ENCODE data around the gene TFF2. TPM values are rescaled to one million over a fixed set of nuclear protein-coding genes. Genes with fewer than 3 reads are reported as not detected.

The TFF2 gene
- total RNA-seq, 1 donor from 2014 or later, result not detected

DNA sequence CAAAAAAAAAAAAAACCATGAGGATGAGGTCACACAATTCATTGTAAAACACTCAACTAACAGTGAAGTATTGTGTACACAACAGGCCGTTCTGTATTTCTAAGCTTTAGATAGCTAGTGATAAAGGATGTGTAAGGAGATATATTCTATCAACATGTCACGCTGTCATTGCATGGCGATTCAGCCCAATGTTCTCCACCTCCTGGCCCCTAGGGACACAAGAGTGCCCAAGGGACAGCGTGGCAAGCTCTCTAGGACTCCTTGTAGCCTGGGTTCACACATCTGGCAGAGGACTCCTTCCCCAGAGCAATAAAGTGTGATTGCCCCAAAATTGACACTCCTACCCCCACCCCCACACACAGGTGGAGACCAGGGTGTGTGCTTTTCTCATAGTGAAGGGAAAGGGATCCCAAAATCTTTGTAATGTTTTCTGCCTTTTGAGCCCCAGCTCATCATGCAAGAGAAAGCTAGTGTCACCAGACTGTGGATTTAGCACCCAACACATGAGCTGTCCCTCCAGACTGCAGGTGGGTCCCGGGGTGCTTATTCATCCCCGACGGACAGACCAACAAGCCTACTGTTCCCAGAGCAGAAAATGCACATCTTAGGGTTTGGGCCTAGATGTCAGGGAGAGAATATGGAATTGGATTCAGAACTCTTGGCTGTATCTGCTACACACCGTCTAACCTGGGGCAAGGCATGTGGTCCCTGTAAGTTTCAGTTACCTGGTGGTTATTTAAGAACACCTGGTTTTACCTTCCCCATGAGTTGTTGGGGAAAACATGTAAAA is 33.6 kb upstream of the TFF2 start:
- no peak for ATAC-seq

DNA sequence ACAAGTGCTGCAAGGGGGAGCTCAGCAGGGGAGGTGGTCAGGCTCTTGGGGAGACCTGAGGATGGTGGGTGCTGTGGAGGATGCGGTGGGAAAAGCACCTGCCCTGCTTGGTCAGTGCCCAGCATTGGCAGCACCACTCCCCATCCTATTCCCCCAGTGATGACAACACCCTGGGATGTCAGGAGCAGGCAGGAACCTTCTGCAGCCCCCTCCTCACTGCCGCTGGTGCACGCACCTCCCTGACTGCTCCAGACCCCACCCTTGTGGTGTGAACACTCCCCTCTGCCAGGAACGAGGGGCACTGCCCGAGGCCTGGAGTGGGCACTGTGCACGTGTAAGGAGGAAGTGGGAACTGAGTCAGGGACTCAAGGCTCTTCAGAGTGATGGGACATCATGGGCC is 32.5 kb upstream of the TFF2 start:
- no peak for ATAC-seq

DNA sequence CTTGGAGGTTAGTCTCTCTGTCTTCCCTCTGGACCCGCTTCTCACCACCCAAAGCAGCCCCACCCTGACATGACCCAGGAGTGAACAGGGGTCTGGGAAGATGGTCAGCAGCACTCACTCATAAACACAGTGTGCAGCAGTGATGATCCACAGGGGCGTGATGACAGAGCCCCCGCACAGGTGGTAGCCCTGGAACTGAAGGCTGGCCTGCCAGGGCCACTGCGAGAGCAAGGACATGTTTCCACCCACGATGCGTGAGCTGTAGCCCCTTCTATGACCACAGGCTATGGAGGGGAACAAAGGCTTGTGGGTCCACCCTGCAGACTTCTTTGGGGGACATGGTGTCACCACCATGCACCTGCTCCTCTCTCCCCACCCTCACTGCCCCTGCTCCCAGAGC is 32.1 kb upstream of the TFF2 start:
- no peak for ATAC-seq

DNA sequence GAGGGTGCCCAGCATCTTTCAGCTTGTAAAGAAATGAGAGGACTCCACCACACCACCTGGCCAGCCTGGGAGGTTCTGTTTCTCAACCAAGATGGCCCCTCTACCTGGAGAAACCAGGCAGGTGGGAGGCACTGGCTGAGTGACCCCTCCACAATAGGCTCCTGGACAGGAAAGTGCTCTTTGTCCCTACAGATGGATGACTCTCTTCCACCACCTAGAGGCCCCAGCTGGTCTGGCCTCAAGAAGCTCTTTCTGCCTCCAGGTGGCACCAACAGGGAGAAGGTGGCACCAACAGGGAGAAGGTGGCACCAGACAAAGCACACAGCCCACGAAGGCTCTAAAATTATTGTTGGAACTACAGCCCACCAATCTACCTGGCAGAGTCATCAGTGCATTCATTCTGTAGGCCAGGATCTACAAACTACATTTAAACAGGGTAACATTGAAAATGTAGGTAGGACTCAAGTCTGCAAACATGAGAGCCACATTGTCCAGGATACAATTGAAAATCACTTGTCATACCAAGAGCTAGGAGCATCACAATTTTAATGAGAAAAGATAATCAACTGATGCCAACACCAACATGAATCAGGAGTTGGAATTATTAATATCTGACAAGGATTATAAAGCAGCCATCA is 30.7 kb upstream of the TFF2 start:
- ATAC-seq, result peak; percentile 50

DNA sequence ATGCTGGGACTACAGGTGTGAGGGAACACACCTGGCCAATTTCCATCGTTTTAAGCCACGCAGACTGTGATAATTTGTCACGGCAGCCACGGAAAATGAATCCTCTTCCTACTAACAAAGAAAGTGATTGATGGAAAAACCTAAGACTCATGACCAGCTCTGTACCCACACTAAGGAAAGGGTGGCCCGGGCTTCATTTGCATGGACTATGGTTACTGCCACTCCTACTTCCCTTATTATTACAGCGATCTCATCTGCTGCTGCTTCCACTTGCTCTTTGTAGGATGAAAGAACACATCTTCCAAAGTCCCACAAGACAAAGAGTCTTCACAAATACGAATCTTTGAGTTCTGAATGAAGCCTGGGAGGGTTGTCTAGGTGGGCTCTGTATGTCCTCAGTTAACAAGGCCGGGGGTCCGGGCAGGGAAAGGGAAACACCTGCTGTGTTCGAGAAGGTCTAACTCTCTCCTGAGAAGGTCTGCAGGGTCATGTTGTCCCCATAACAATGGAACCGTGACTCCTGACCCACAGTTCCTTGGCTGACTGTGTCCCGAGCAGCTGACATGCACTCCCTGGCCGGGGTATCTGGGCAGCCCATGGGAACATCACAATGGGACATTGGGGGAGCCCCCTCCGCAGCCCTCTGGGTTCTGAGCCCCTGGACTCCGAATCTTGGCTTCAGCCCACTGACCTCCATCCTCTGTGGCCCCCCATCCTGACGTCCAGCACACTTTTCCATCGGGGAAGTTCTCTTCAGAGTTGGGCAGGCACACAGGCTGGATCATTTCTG is 28.8 kb upstream of the TFF2 start:
- no peak for ATAC-seq

DNA sequence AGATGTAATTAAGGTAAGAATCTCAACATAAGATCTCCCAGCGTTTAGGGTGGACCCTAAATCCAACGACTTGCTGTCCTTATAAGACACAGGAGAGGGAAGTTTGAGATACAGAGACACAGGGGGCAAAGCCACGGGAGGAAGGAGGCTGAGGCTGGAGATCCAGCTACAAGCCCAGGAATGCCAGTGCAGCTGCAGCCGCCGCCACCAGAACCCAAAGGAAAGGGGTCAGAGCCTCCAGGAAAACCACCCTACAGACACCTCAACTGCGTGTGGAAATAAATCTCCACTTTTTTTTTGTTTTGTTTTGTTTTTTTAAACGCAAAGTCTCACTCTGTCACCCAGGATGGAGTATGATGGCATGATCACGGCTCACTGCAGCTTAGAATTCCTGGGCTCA is 27.6 kb upstream of the TFF2 start:
- ATAC-seq, result no peak

DNA sequence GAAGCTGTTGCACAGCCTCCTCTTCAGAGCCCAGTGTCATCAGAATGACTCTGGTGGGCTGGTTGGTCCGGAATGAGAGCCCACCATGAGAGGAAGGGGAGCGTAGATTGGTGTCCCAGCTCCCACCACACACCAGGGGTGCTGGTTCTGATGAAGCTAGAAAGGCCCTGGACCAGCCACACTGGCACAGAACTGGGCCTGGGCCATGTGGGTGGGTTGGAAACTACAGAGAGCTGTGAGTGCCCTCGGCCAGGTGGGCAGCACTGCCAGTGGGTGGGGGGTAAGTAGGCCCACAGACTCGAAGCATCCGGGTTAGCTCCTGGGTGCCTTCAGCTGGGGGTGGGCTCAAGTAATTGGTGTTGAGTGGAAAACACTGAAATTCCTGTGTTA is 27.2 kb upstream of the TFF2 start:
- ATAC-seq, result no peak

DNA sequence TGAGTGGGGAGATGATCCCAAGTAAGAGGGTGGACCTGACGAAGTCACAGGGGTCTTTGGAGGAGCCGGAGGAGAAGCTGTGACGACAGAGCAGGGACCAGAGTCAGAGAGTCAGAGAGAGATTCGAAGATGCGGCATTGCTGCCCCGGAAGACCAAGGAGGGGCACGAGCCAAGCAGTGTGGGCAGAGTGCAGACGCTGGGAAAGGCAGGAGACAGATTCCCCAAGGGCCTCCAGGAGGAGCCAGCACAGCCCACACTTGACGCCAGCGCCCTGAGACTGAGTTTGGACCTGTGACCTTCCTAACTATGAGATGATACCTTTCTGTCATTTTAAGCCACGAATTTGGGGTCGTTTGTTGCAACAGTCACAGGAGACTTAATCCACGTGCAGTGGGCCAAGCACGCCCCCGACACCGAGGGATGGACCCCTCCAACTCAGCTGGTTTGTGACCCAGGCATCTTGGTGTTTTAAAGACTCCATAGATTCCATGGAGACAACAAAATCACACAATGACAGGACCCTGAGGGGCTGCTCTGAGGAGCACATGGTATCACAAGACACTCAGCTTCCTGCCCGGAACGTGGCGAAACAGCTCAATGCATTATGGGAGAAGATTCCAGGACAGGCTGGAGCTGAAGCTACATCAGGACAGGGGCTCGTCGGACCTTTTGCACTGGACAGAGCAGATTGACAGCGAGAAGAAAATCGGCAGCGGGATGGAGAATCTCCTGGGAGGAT is 26.6 kb upstream of the TFF2 start:
- ATAC-seq, result no peak

DNA sequence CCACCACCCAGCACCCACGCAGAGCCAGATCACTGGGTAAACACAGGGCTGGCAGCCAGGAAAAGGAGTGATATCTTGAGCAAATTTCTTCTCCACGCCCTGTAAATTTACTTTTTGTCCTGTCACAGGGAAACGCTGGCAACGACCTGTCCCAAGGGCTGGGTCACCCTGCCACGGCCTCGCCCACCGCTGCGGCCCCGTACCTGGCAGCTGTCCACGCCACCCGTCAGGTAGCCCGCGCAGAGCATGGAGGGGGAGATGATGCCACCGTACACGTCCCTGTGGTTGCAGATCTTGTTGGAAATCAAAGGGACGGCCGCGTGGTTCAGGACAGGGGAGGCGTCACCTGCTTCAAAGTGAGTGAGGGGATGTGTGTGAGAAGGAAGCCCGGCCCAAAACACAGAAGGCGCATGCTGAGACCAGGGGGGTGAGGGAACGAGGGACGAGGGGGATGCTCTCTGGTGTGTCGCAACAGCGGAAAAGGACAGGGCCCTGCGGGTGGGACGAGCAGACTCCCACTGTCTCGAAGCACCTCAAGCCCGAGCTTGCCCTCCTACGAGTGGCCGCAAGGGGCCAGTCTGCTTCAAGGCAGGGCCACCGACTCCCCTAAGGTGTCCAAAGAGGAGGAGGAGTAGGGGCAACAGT is 25.7 kb upstream of the TFF2 start:
- peak; percentile 20 for ATAC-seq

DNA sequence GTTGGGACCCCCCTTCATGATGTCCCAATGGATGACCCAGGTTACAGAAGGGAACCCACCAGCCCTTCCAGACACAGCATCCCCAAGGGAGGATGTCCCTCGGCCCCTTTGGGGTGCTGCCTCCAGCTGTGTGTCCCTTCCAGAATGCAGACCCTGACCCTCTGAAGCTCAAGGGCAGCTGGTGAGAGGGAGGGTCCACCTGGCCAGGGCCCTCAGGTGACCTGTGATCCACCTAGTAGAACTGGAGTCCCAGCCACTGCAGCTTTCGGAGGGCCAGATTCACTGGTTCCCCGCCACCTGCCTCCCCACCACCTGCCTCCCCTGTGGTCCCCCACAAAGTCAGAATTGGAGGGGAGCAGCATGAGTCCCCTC is 25.2 kb upstream of the TFF2 start:
- ATAC-seq, result no peak

DNA sequence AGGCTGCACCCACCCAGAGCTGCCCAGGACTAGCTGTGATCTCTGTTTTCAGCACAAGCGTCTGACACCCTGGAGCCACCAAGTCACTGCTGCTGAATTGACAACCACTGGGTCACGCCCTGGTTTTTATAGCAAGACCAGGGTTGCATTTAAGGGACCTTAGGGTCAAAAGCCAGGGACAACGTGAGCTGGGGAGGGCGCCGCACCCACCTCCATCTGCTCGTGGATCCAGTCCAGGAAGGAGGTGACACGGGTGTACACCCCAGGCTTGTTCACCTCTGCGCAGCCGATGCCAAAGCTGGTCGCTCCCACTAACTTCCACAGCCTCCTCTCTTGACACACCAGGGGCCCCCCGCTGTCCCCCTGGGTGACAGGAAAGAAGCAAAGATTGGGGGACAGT is 24.7 kb upstream of the TFF2 start:
- no peak for ATAC-seq

DNA sequence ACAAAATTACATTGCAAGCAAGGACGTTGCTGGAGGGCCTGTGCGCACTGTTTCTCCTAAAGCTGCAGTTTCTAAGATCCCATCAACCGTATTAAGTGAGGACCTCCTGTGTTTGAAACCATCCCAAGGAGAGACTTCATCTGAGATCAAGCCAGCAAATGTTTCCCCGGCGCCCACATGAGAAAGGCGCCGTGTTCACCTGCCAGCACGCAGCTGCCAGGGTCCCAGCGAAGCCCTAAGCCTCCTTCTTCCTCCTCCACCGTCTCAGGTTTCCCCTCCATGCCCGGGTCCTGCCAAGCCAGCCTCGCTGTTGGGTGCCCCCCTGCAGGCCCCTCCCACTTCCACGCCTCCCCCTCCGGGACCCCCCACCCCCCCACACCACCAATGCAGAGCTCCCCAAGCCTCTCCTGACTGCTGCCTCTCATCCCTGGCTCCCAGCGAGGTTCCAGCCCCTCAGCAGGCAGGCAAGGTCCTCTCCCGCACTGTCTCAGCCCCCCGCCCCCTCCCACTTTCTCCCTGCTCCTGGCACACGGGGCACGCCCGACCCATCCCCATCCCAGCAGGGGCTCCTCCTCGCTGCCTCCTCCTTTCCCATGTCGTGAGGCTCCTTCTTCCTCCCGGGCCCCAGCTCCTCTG is 24.2 kb upstream of the TFF2 start:
- ATAC-seq, result no peak

DNA sequence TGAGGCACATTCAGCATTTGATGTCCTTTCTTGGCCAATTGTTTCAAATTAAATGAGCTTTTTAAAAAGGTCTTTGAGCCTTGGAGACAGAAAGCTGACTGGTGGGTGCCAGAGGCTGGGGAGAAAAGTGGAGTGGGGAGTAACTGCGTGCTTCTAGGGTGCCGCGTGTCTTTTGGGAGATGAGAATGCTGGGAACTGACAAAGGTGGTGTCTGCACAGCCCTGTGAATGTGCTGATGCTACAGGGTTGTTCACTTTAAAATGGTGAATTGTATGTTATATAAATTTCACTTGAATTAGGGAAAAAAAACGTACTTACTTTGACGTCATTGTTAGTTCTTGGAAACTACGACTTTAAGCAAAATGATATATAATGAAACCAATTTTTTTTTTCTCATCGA is 23.7 kb upstream of the TFF2 start:
- ATAC-seq, result no peak

DNA sequence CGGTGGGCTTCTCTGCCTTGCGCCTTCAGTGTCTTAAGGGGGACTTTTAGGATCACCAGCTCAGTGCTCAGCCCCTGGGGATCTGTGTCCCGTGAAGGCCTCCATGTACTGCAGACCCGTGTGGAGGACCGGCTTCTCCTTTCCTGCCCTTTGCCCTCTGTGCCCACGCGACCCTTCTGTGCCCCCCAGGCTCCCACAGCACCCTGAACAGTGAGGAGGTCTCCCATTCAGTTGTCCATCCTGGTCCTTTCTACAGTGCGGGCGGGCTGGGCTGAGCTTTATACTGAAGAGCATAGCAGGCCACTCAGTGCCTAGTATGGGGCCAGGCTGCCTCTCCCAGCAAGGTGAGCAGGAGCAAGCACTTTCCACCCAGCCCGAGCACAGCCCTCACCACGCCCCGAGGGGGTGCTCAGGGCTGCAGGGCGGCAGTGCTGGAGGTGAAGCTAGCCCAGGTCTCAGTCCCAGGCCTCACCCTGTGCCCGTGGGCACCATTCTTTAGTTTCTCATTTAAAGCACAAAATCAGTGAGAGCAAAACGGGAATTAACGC is 23.2 kb upstream of the TFF2 start:
- ATAC-seq, result no peak

DNA sequence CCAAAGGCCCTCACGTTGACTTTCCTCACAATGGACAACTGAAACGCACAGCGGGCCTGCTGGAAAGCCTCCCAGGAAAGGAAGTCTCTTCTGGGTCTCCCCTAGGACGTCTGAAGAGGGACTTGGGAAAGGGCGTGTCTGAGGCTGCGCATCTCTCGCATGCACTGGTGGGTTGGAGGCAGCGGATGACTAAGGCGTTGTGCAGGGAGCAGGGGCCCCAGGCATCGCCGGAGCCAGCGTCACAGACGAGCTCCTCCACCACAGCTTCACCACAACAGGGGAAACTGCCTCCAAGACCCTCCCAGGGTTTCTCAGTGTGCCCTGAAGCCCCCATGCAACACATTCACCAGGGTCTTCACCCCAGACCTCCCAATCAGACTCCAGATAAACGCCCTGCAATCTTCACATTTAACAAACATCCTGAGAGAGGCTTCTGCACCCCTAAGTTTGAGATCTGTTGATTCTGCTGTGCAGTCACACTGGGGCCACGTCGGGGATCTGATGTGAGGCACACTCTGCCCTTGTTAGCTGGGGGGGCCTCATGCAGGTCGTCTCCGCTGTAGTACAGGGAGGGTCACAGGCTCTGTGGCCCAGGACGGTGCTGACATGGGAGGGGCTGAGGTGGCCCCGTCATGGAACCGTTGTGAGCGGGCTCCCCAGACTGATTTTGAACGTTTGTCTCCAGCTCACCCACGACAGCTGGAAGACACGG is 22.6 kb upstream of the TFF2 start:
- no peak for ATAC-seq

DNA sequence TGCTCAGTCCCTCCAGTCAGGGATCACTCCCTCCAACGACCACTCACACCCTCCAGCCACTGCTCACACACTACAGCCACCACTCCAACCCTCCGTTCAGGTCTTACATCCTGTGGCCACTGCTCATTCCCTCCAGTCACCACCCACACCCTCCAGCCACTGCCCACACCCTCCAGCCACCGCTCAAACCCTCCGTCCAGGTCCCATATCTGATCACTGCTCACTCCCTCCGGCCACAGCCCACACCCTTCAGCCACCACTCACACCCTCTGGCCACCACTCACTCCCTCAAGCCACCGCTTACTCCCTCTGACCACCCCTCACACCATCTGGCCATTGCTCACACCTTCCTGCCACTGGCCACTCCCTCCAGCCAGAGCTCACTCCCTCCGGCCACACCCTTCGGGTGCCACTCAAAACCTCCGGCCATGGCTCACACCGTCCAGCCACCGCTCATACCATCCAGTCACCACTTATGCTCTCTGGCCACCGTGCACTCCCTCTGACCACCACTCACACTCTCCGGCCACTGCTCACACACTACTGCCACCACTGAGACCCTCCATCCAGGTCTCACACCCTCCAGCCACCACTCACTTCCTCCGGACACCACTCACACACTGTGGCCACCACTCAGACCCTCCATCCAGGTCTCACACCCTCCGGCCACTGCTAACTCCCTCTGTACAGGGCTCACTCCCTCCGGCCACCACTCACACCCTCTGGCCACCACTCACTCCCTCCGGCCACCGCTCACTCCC is 20.3 kb upstream of the TFF2 start:
- ATAC-seq, result no peak

DNA sequence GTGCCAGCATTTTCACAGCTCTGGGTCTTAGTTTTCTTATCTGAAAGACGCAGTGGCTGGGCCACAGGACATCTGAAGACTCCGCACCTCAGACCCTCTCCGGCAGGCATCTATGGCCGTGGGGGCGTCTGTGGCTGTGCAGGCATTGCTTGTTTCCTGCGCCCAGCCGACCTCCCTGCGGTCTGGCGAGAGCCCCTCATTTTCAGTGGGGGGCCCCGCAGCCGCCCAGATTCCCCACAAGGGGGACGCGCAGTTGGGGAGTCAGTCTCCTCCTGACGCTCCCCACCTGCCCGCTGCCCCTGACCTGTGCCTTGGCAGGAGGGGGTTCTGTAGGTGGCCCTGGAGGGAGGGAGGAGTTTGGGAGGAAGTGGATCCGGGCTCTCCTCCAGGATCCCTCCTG is 19.0 kb upstream of the TFF2 start:
- ATAC-seq, result no peak

DNA sequence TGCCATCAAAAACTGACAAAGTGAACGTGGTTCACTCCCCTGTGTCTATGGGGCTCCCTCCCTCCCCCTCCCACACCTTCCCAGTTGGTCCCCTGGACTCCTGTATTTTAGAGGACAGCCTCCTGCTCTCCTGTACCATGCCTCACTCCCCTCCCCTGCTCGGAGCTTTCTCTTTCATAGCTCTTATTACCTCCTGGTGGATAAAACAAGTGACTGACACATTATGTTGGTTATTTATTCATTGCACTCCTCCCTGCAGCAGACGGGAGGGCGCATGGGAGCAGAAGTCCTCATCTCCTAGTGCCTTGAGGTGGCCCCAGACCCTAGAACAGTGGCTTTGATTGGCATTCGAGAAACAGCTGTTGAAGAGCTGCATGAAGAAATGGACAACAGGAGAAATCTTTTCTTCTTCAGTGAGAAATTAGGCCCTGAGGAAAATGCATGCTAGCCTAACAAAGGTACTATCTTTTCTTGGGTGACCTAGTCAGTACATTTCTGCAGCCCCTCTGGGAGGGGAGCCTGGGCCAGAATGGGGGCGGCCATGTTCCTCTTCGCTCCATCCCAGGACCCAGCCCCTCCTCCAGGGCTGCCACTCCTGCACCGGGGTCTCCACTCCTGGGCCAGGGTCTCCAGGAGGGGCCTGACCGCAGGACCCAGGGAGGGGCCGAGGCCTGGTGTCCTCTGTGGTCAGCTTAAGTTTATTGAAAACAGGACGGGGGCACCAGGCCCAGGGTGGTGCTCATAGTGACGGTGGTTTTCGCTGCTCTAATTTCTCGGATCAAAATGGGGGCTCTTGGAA is 16.8 kb upstream of the TFF2 start:
- no peak for ATAC-seq

DNA sequence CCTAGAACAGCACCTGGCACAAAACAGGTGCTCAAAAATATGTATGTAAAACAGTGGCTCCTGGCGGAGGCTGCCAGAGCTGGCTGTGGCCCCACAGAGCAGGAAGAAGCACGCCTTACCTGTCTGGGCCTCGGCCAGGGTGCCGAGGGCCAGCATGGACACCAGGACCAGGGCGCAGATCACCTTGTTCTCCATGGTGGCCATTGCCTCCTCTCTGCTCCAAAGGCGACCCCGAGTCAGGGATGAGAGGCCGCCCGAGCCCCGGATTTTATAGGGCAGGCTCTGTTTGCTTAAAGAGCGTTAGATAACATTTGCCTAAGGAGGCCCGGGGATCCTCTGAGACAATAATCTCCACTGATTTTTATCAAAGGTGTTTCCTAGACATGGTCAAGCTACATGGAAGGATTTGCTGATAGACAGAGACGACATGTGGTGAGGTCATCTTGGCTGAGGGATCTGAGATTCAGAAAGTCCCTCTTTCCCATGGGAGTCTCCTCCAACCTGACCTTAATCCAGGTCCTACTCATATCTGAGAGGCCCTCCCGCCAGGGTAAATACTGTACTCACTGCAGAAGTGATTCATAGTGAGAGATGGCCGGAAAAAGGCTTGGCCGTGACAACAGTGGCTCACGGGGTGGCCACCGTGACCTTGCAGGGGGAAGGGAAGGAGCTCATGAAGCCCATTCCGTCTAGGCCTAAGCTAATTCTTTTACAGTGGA is 15.7 kb upstream of the TFF2 start, which contains the start of gene TFF1:
TSS of gene TFF1 (minus strand) at position 244 of the 719 bp plus-strand sequence. CDS start at position 204, 40 bp downstream.
- peak; percentile 36 for ATAC-seq

Measured in esophagus mucosa (tissue), 1 donor.